Endothelial cell of umbilical vein (primary cell): ENCODE data around the gene CCDC30. TPM values are rescaled to one million over a fixed set of nuclear protein-coding genes. Genes with fewer than 3 reads are reported as not detected.
"Not testable (repeated sequence)": the region's sequence is repeated elsewhere in the genome, so short reads cannot be mapped to it uniquely, and the experiment has no call there.

ENCODE experiments used
- BruUV-seq: library from RNA; stranded (reverse); fragments of 400-500 nt; replicated peaks from 2 replicates; lab custom pipeline; 2021; lab: Mats Ljungman, UMichigan
- CTCF ChIA-PET: fragments of 300-600, 350-600 bp; sonication (Branson Sonifier 250); formaldehyde crosslinking; loops from one replicate; lab custom pipeline; 2021; ENCODE audit warnings: antibody characterized with exemption, inconsistent platforms; lab: Charles Lee
- POLR2A ChIA-PET: fragments of 300-600, 350-600 bp; sonication (Branson Sonifier 250); formaldehyde crosslinking; loops from one replicate; lab custom pipeline; 2021; ENCODE audit warnings: antibody characterized with exemption, inconsistent platforms; lab: Charles Lee
- DNase-seq: peaks from one replicate; pipeline ENCODE4 v3.0.0-alpha.2; 2011; ENCODE audit warnings: low read depth, low spot score
- FAIRE-seq: peaks from 2 replicates; lab custom pipeline; 2011; peaks lifted over from hg19 to GRCh38; lab: Jason Lieb, UNC
- H2AFZ ChIP-seq: 2 replicates; pipeline ENCODE4 v1.6.0; 2012; ENCODE audit warnings: low read depth, low read length, control low read depth, inconsistent platforms
- H3K27ac ChIP-seq: 2 replicates; pipeline ENCODE4 v1.5.1; 2011; ENCODE audit warnings: low read depth, mild to moderate bottlenecking, control low read depth, low read length, moderate library complexity; ENCODE audit not compliant: insufficient read depth
- H3K27me3 ChIP-seq, 2 experiments: 2 replicates each; pipeline versions ENCODE4 v1.6.0 to v1.6.1; 2011; ENCODE audit warnings: low read length in 2 of 2, mixed read lengths in 1 of 2; ENCODE audit not compliant: control insufficient read depth in 2 of 2, insufficient read depth in 2 of 2
- H3K36me3 ChIP-seq, 2 experiments: 2 replicates in 1 of 2; 3 replicates in 1 of 2; pipeline ENCODE4 v1.5.1; 2011; ENCODE audit warnings: low read length in 2 of 2, mild to moderate bottlenecking in 1 of 2, moderate library complexity in 1 of 2; ENCODE audit not compliant: control insufficient read depth in 2 of 2, insufficient read depth in 2 of 2; ENCODE audit errors: extremely low read depth in 1 of 2
- H3K4me1 ChIP-seq: 3 replicates; pipeline ENCODE4 v1.5.1; 2011; ENCODE audit warnings: mild to moderate bottlenecking, low read length; ENCODE audit not compliant: control insufficient read depth, insufficient read depth; ENCODE audit errors: extremely low read depth
- H3K4me2 ChIP-seq: 2 replicates; pipeline ENCODE4 v1.6.1; 2011; ENCODE audit warnings: low read length, control low read depth, mixed read lengths; ENCODE audit not compliant: insufficient read depth
- H3K4me3 ChIP-seq, 3 experiments: fragments of 200-600 bp in 1 of 3; sonication (generic), shearing (Covaris generic) in 1 of 3; replicated peaks in 1 of 3; 2 replicates each; pipeline ENCODE4 v1.5.1; 2011 to 2016; ENCODE audit warnings: control low read depth in 3 of 3, low read length in 3 of 3, mild to moderate bottlenecking in 2 of 3, inconsistent platforms in 1 of 3, low read depth in 1 of 3, moderate library complexity in 1 of 3; ENCODE audit not compliant: insufficient read depth in 1 of 3
- H3K79me2 ChIP-seq: 2 replicates; pipeline ENCODE4 v1.6.0; 2012; ENCODE audit warnings: low read length, inconsistent platforms; ENCODE audit not compliant: control insufficient read depth, insufficient read depth
- H3K9ac ChIP-seq: replicated peaks from 2 replicates; pipeline ENCODE3; 2011; ENCODE audit warnings: low read length, control low read depth; ENCODE audit not compliant: insufficient read depth; ENCODE audit errors: extremely low read depth
- H3K9me1 ChIP-seq: replicated peaks from 3 replicates; pipeline ENCODE4 v1.6.0; 2011; ENCODE audit warnings: mild to moderate bottlenecking, low read length; ENCODE audit not compliant: control insufficient read depth, insufficient read depth; ENCODE audit errors: extremely low read depth
- H3K9me3 ChIP-seq: replicated peaks from 2 replicates; pipeline ENCODE4 v1.5.1; 2012; ENCODE audit warnings: low read length, inconsistent platforms; ENCODE audit not compliant: control insufficient read depth, insufficient read depth
- H4K20me1 ChIP-seq: replicated peaks from 2 replicates; pipeline ENCODE3; 2011; ENCODE audit warnings: mild to moderate bottlenecking, low read length; ENCODE audit not compliant: control insufficient read depth, insufficient read depth; ENCODE audit errors: extremely low read depth
- FOS ChIP-seq: IDR thresholded peaks from 2 replicates; pipeline ENCODE4 v1.6.1; 2011; ENCODE audit warnings: mild to moderate bottlenecking, low read length, moderate library complexity, borderline replicate concordance; ENCODE audit not compliant: insufficient read depth
- GATA2 ChIP-seq: IDR thresholded peaks from 2 replicates; pipeline ENCODE4 v1.7.0; 2011; ENCODE audit warnings: low read depth, mild to moderate bottlenecking, moderate library complexity, mixed read lengths, low read length; ENCODE audit not compliant: insufficient read length, insufficient read depth
- JUN ChIP-seq: IDR thresholded peaks from 2 replicates; pipeline ENCODE4 v1.6.1; 2011; ENCODE audit warnings: borderline replicate concordance, low read depth; ENCODE audit not compliant: insufficient read length, insufficient read depth
- MYC ChIP-seq: IDR thresholded peaks from one replicate; pipeline ENCODE4 v1.6.1; 2011; ENCODE audit warnings: mild to moderate bottlenecking, low read depth, low read length
- POLR2A ChIP-seq: IDR thresholded peaks from 2 replicates; pipeline ENCODE4 v1.6.1; 2012; ENCODE audit warnings: low read depth, mild to moderate bottlenecking, control low read depth, low read length
- POLR2AphosphoS5 ChIP-seq: IDR thresholded peaks from 2 replicates; pipeline ENCODE4 v1.6.1; 2012; ENCODE audit warnings: low read depth, mild to moderate bottlenecking, control low read depth, low read length, moderate library complexity; ENCODE audit not compliant: insufficient read depth
- dilution Hi-C: fragments of 300-500 bp; cut with MboI; formaldehyde crosslinking; loops from one replicate; pipeline ENCODE4 v1.15.0; 2019; ENCODE audit warnings: low sequenced_read_pairs; ENCODE audit not compliant: extremely low pct_ligation_motif_present
- intact Hi-C: fragments of 100-400 bp; cut with micrococcal nuclease; formaldehyde crosslinking; loops from one replicate; pipeline ENCODE4 v1.10.0; 2022
- polyA plus RNA-seq, 4 experiments: library from polyadenylated mRNA; depleted of rRNA in 3 of 4; stranded (reverse) in 3 of 4; unstranded in 1 of 4; fragments of >200 nt; gene quantifications; 2 replicates each; pipeline versions ENCODE4 v1.2.1 to v1.2.3, GENCODE V29; 2011 to 2012; ENCODE audit warnings: missing spikeins in 1 of 4
- total RNA-seq: library from RNA; stranded (reverse); gene quantifications from 2 replicates; pipeline ENCODE4 v1.2.3, GENCODE V29; 2021
- TF ChIP-seq, protein P1 (sequence below): IDR thresholded peaks from 2 replicates; pipeline ENCODE4 v1.6.1; 2011; ENCODE audit not compliant: insufficient read depth, insufficient read length

Gene CCDC30
- total and polyA plus RNA-seq, 2 donors (not counting 3 experiments of a cell fraction or from before 2014, with no cell fraction given), result 0.19 to 2.9 TPM

DNA sequence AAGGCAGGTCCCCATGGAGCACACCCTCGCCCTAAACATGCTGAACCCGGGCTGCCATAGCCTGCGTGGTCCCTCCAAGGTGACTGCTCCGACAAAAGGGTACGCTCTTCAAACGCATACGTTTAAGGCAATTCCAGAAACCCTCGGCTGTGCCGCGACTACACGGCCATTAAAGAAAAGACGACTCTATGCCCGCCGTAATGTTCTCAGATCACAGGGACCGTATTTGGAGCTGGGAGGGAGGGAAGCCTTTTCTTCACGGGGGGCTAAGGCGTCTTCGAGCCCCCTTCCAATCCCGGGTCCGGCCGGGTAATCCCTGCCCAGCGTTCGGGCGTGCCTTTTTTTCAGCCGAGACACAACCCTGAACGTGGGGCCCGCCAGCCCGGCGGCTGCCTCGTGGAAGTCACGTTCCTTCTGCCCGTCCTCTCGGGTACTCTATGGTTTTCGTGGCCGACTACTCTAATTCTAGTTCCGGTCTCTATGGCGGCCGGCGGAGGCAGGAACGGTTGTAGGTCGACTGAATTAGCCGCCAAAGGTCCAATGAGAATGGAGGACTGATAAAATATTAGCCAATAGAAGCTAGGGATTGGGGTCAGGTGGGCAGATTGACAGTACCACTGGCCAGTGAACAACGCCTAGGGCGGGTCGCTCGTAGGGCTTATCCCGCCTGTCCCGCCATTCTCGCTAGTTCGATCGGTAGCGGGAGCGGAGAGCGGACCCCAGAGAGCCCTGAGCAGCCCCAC lies 218.8 kb downstream of the CCDC30 start, which contains the start of gene YBX1:
TSS of gene YBX1 (plus strand) at position 678 of the 743 bp plus-strand sequence. CDS start 148 bp downstream, outside the sequence.
- peaks cover 41% of the 10 kb centered on the region for H3K4me1 ChIP-seq
- H3K27ac ChIP-seq, result peak within 1 kb of the TSS; percentile 72
- dilution Hi-C loops, result no loop called here
- CTCF ChIA-PET, result interaction anchor here (0.9 to 2.2 kb wide), 7 partner anchors 10 to 535 kb away, joined by 3 to 8 read pairs (median 5); partner anchors contain the start of genes C1orf50, P3H1 and PPIH
- no peaks in the 10 kb centered on the region for H3K9me1 ChIP-seq
- H3K27me3 ChIP-seq, result no peaks in the 10 kb centered on the region
- H3K4me2 ChIP-seq, result peak within 1 kb of the TSS; percentile 97
- peak; percentile 99 for DNase-seq
- FAIRE-seq, result peak; percentile 98
- H3K36me3 ChIP-seq, result no peaks in the 10 kb centered on the region
- TF ChIP-seq MYC (peak; percentile 84), GATA2 (peak; percentile 10), JUN (no peak), FOS (no peak), POLR2A (peak; percentile 86), POLR2AphosphoS5 (peak; percentile 81)
- TF ChIP-seq, protein P1, sequence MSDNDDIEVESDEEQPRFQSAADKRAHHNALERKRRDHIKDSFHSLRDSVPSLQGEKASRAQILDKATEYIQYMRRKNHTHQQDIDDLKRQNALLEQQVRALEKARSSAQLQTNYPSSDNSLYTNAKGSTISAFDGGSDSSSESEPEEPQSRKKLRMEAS, result peak; percentile 86
- H3K9ac ChIP-seq, result peak within 1 kb of the TSS; percentile 90
- peak within 1 kb of the TSS; percentile 98 for H2AFZ ChIP-seq
- no peaks in the 10 kb centered on the region for H3K9me3 ChIP-seq
- POLR2A ChIA-PET, result interaction anchor here (1.0 to 1.6 kb wide), 3 partner anchors 11 to 84 kb away, joined by 4 to 10 read pairs (median 4); partner anchors contain the start of gene PPIH
- H3K4me3 ChIP-seq, result peak within 1 kb of the TSS; percentile 76 to 99 (median 95)
- H4K20me1 ChIP-seq, result peaks cover 20% of the 10 kb centered on the region
- TSS peak; percentile 90 for BruUV-seq
- intact Hi-C loops, result loop anchor here (1.0 to 10.0 kb wide), 5 partner anchors 8 to 347 kb away; partner anchors contain the start of genes C1orf50, FOXJ3, P3H1 and PPIH
- peaks cover 53% of the 10 kb centered on the region for H3K79me2 ChIP-seq

DNA sequence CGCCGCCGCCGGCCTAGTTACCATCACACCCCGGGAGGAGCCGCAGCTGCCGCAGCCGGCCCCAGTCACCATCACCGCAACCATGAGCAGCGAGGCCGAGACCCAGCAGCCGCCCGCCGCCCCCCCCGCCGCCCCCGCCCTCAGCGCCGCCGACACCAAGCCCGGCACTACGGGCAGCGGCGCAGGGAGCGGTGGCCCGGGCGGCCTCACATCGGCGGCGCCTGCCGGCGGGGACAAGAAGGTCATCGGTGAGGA lies 219.3 kb downstream of the CCDC30 start:
- peaks cover 22% of the 10 kb centered on the region for H4K20me1 ChIP-seq
- dilution Hi-C loops, DNase-seq, H3K4me2 ChIP-seq, H3K9me3 ChIP-seq, H3K9me1 ChIP-seq, FAIRE-seq, BruUV-seq, H3K27me3 ChIP-seq, H3K36me3 ChIP-seq, H2AFZ ChIP-seq: not testable (repeated sequence)
- ChIA-PET CTCF (interaction anchor here (0.9 to 2.2 kb wide), 7 partner anchors 9 to 104 kb away, joined by 3 to 8 read pairs (median 5); partner anchors contain the start of genes C1orf50, P3H1 and PPIH), POLR2A (interaction anchor here (0.5 to 1.6 kb wide), 5 partner anchors 10 to 85 kb away, joined by 4 to 10 read pairs (median 4); partner anchors contain the start of genes C1orf50 and PPIH)
- peak overlapping the region; percentile 27 for H3K27ac ChIP-seq
- peaks cover 41% of the 10 kb centered on the region for H3K4me1 ChIP-seq
- intact Hi-C loops, result loop anchor here (1.0 to 10.0 kb wide), 5 partner anchors 8 to 348 kb away; partner anchors contain the start of genes C1orf50, FOXJ3, P3H1 and PPIH
- H3K4me3 ChIP-seq, result peak overlapping the region in 2 of 3 experiments; percentile 76 to 85
- H3K79me2 ChIP-seq, result peaks cover 58% of the 10 kb centered on the region
- H3K9ac ChIP-seq, result peak overlapping the region; percentile 84
